Stimulated activated CD4-positive, alpha-beta T cell treated with anti-CD3 and anti-CD28 coated beads, Interleukin-15, amount 100 ng/mL, for 48 hours (primary cell): ENCODE measurements around the gene ZNF521.

Experiments used
- DNase-seq, 2 donors: peaks; one replicate each; pipeline ENCODE4 v3.0.0-alpha.2; 2020; ENCODE audit warnings: low read depth in 2 of 2

The ZNF521 gene

DNA sequence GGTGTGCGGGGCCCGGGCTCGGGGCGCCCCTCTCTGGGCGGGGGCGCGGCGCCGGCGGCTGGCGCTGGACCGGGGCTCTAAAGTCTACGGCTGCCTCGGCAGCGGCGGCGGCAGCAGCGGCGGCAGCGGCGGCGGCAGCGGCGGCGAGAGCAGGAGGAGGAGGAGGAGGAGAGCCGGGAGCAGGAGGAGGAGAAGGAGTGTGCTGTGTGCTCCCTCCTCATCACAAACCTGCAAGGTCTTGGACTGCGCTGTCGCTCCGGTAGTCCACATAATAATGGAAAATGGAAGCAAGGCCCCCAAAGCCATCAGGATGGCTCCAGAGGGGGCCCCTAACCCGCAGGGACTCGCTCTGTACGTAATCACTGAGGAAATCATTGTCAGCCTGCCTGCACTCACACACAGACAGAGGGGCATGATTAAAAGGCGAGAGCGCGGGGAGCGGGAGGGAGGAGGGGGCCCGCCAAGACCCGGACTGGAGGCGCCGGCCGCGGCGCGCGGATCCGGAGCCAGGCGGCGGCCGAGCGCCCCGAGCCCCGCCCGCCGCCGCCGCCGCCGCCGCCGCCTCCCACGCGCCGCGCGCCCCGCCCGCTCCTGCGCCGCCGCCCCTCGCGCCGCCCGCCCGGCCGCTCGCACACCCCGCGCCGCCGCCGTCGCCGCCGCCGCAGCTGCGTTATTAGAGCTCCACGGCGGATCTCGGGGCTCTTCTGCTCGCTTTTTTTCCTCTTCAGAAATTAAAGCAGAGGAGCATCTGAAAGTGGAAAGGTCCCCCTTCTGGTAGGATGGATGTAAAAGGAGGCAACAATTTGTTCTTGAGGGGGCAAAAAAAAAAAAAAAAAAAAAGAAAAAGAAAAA, at the start of gene ZNF521:
TSS of gene ZNF521 (minus strand) at position 390 of the 852 bp plus-strand sequence. CDS start 1,220 bp downstream, outside the sequence.
- DNase-seq, result peak; percentile 6 to 15

DNA sequence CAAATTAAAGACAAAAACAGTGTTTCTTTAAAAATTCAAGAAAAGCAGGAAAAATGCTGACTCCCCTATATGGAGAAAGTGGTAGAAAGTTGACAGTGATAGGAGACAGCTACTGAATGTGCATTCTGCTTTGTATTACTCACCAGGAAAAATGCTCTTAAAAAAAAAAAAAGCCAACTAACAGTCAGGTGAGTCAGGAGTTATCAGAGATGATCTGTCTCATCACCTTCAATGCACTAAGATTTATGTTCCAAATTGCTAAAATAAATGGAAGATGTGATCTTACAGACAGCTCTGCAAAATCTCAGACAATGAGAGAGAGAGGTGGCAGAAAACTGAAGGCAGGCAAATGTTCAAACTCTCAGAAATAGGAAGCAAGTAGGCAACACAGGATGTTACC, 47.6 kb upstream of the ZNF521 start:
- no peak for DNase-seq

DNA sequence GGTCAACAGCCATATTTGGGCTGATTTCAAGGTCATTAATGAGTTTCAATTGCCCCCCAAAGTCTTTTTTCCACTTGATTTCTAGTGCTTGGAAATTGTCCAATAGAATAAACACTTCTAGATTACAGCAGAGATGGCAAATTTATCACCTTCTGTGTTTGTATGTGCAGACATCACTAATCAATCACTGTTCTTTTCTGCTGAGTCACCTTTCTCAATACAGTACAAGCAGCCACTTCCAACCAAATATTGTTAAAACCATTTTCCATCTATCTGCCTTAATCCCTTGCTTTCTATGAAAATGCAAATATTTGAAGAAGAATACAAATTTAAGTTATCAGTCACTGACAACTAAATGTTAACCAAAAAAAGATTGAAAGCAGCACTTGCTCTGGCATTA, 40.2 kb upstream of the ZNF521 start:
- no peak for DNase-seq

DNA sequence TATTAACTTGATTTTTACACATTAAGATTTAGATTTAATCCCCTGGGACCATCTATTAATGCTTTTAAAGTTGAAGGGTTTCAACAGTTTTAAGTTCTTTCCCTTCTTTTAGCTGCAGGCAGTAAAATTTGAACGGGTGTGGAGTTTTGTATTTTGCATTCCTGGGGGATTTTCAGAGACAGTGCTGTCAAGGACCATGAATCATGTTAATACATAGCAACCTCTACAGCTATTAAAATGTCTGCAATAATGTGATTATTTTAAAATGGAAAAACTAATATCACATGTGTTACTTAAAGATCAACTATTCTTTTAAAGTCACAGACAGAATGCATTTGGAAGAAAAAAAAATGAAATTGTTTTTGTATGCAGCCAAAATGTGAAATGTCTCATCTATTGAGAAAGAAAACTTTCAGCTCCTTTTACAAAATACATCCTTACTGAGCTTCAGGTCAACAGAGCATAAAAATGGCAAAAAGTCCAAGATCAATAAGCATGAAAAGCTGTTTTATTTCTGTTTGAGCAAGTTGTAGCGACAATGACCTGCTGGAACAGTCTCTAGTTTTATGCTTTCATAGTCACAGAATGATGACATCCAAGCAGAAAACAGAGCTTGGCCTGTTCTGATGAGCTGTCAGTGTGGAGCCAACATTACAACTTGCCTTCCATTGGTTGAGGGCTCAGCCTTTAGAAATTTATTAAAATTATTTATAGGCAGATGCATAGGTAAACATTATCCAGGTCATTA, 21.6 kb upstream of the ZNF521 start:
- DNase-seq, result no peak

DNA sequence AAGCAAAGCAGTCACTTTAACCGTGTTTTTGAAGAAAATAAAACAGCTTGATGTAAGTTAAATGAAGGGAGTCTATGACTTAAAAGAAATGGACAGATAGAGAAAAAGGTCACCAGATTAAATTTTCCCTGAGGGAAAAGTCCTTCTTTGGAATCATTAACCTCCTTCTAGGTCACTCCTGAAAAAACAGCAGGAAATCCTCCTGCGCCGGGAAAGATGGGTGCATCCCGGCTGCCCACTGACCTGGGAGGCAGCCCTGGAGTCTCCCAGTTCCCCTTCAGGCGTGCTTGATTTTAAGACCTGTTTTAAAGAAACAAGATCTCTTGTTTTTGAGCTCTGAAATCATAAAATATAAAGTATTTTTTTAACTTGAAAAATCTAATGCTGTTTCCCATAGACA, 18.4 kb upstream of the ZNF521 start:
- no peak for DNase-seq

DNA sequence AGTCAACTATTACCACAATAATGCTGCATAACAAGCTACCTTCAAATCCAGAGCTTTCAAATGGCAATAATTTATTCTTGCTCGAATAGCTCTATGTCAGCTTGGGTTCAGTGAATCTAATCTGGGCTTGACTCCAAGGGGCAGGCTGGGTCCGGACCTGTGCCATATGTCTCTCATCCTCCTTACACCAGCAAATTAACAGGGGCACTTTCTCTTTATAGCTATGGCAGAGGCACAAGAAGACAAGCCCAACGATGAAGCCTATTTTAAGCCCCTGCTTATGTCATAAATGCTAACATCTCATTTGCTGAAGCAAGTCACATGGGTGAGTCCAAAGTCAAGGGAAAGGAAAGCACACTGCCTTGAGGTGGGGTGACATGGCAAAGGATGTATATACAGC, 13.3 kb upstream of the ZNF521 start:
- DNase-seq, result no peak

DNA sequence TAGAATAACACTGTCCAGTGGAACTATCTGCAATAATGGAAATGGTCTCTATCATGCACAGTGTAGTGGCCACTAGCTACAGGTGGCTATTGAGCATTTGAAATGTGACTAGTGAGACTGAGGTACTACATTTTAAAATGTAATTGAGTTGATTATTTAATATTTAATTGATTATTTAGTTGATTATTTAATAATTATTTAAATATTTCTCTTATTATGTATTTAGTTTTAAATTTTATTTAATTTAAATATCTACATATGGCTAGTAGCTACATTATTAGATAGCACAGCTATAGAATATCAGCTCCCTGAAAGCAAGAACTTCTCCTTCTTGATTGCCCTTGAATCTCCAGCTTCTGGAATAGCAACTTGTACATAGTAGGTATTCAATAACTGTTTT, 12.8 kb upstream of the ZNF521 start:
- DNase-seq, result no peak

DNA sequence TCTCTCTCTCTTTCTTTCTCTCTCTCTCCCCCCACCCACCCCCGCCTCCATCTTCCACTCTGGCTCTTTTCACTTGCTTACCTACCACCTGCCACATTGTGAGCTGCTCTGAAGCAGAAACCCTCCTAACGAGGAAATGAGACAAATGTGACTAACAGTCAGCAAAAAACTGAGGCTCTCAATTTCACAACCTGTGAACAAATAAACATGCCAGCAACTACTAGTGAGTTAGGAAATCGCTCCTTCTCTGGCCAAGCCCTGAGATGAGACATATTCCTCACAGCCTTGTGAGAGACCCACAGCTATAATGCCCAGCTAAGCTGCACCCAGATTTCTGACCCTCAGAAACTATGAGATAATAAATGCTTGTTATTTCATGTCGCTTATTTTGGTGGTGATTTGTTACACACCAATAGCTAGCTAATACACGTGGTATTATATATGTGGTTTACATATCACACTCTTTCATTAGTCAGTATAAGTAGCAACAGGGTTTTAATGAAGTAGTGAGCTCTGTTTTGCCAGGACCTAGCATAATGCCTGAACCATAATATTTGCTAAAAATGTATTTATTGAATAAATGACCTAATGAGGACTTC, 8.4 kb upstream of the ZNF521 start:
- no peak for DNase-seq

DNA sequence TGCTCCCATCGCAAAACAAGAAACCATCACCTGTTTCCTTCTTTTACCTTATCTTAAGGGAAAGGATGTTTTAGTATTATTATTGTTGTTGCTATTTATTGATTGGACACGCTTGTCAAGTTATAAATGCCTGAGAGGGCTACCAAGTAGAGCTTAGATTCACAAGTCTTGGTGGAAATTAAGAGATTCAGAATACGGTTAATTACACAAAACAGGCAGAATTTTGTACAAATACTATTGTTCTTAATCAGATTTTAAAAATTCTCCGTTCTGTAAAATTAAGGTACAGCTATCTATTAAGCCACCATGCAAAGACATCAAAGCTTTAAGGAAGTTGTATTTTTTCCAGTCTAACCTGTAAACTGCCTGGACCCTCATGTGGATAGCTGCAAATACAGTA, 1.1 kb upstream of the ZNF521 start:
- no peak for DNase-seq

DNA sequence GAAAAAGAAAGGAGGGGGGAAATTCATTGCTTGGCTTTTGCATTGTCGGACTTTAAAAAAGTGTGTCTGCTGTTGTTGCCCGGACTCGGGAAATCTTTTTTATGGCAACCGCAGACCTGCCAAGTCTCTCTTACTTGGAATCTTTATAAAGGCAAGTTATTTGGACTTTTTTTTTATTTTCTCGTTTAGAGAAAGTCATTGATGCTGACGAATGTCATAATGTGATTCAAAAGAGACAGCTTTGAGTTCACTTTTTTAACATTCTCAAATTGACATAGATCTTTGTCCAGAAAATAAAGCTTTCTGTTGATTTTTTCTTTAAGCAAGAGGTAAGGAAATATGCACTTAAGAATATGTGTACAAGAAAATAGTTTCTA, 651 bp upstream of the ZNF521 start:
- no peak for DNase-seq

DNA sequence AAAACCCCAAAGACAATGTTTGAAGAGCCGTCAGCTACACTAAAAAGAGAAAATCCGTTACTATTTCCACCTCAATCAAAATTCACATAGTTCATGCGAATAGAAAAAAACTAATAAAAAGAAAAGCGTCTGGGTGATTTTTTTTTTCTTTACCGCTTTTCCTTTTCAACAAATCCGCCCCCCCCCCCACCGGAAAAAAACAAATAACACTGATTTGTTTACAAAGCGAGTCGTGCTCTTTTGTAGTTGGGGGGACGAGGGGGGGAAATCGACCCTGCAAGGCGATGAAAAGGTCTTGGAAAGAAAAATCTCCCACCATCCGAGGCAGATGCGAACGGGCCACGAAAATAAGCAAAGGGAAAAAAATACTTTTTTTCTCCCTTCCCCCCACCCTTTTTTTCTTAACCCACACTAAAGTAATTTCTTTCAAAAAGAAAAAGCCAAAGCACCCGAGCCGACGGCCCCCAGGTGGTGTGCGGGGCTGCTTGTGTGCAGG, 638 bp downstream of the ZNF521 start:
- no peak for DNase-seq

DNA sequence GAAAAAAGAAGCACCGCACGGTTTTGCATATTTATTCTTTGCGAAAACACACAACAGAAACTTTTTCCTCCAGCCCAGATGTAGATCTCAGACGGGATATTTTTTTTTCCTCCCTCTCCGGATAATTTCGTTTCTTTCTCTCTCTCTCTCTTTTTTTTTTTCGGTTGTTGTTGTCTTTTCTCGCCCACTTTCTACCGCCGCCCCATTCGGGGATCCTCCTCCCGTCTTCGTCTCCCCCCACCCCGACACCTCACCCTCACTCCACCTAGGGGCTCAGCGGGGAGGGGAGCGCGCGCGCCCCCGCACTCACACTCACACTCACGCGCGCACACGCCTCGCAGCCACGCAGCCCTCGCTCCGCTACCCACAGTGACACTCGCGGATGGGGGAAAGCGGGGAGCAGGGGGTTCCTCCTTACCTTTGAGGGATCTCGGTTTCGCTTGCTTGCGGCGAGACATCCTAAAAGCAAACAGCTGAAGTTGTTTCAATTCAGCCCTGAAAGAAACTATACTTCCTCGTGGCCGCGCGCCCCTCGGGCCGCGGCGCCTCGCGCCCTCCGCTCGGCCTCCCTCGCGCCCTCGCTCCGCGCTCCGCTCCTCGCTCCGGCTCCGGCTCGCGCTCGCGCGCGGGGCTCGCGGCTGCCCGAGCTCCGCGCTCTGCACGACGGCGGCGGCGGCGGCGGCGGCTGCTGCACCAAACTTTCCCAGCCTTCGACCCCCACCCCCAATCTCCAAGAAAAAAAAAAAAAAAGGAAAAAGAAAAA, 1.3 kb downstream of the ZNF521 start:
- DNase-seq, result no peak

DNA sequence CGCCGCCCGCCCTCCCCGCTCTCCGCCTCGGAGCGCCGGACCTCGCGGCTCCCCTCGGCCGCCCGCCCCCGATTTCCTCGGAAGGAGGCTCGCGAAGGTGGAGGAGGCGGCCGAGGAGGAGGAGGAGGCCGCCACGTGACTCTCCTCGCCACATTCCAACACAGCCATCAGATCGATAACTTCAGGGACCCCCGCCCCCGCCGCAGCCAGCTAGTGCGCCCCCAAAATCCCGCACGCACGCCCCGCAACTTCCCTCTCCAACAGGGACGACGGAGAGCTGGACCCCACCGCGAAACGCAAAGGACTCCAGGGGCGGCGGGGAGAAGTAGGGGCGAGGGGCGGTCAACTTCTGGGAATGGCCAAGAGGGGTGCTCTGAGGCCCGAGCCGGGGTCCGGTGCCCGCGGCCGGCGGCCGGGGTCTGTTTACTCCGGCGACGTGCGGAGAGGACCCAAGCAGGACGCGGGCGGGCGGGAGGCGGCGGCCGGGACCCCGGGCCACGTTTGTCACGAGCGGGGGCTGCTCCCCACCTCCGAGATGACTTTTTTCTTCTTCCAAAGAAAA, 2.0 kb downstream of the ZNF521 start:
- DNase-seq, result no peak

DNA sequence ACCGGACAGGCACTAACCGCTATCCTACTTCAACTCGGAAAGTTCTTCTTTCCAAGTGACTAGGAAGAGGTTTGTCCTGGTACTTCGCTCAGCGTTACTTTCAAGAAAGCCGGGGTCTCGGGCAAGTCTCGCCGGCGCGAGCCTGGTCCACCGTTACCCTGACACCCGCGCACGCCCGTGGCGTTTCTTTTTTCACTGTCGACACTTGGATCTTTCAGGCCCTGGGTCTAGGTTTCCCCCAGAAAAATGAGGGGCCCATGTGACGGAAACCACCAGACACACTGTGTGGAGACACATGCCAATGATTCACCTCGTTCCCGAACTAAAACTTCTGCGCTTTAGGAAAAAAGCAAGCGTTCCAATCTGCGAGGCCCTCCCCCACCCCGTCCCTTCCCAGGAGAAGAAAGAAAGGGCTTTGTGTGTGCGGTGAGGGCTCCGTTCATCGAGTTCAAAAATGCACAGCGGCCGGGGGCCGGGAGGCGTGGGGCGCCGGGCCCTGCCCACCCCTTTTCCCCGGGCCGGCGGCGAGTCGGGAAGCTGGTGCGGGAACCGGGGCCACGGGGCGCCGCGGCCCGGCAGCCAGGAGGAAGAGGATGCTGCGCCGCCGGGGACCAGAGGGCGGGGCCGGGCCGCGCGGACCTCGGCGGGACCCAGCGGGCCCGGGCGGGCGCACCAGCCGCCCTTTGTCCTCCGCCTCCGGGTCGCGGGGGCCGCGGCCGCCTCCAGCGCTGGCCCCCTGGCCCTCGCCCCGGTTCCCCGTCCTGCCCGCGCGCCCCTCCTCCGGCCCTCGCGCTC, 2.6 kb downstream of the ZNF521 start:
- no peak for DNase-seq

DNA sequence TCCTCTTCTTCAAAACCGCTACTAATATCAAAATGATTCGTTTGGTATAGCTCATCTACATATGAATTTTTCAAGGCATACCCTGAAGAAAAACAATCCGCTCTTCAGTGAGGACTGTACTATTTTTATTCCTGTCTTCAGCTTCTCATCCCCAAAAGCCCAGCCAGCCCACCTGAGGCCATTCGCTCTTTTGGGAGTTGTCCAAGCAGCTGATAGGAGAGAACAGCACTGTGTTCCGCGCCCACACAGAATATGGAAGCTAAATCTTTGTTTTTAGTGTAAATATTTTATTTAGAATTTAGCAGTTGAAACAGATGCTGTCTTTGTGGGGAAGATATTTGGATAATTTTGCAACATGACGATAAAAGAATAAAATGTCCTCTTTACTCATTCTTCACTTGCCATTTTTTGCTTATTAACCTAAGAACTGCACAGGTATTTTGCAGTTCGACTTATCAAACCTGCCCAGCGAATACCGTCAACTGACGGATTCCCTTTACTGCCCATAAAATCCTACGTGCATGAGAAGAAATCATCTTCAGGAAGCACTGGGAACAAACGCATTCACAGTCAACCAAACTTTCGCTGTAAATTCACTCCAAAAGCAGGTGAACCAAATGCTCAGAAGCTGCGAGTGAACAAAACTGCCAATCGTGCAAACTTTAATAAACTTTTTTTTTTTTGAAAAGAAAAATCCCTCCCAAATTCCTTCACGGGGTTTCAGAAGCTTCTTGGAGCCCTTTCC, 3.4 kb downstream of the ZNF521 start:
- no peak for DNase-seq

DNA sequence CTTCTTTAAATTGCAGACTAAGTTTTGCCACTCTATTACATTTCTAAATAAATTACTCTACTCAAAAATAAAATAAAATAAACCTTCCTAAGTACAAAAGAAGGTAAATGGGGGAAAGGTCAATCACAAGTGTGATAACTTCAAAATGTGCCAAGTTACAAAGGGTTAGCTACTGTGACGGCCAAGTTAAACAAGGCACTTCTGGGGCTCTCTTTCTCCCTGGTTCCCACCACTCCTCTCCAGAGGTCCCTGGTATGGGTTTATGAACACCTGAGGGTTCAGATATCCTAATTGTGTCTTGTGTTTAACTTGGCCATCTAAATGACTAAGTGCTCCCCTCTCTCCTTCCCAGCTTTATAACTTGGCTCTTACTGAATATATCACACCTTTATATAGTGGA, 5.4 kb downstream of the ZNF521 start:
- no peak for DNase-seq

DNA sequence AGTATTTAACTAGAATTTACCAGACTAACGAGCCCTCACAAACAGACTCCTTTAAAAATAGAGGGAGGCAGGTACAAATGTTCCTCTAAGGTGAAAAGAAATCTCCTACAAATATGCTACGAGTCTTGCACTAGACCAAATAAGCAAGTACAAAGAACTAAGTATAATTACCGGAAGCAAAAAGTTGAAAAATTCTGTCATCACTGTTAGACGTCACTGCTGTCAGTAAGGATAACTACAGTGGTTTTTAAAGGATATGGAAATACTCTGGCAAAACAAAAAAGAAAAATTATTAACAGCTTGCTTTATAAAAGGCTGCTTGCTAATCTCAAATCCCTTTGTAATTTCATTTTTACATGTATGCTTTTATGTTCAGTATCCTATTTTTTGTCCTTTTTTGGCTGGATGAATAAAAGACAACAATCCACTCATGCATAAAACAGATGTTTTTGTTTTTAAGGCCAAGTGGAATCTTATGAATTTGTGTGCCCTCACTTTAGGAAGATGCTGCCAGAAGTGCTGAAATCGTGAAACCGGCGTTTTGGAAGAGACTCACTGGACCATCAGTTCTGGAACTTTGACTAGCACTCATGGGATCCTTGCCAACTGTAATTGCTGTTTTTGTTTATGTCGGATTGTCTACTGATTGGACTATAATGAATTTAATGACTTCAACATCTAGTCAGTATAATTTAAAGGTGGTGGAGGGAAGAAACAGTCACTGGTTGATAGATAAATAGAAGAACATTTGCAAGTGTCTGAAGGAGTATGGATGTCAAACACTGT, 6.7 kb downstream of the ZNF521 start:
- DNase-seq, result no peak

DNA sequence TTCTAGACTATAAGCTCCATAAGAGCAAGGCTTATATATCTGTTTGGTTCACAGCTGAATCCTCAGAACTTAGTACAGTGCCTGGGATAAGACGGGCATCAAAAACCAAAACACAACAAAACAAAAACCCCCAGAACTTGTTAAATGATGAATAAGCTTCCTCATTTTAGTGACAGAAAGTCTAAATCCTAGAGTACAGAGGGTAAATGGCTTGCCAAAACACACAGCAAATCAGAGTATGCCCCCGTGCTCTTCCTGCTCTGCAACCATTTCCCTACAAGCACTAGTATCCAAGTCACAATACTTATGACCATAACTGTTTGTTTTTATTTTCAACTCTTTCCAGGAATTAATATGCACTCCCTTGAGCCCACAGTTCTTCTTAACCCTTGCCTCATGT, 10.1 kb downstream of the ZNF521 start:
- no peak for DNase-seq

DNA sequence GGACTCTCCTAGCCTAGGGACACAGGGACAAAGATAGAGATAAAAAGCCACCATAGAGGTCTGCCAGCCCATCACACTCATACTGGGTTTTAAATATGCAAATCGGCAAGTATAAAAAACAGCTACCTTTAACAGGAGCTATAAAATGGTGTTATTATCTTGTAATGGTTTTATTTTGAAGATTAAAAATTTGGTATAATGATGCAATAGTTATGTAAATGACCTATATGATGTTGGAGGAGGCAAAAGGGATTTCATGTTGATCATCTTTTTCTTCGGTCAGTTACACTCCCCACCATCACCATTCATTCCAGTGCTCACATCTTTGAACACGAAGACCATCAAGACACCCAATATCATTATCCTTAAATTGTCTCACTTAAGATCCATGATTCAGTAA, 11.2 kb downstream of the ZNF521 start:
- no peak for DNase-seq
